HUES64 (cell line): ENCODE data around the gene DNMT3L.
A peak's percentile ranks its signal among the peaks of the same experiment; 100 is the strongest.

Experiments used
- H3K27ac ChIP-seq: 2 replicates; pipeline ENCODE4 v1.7.0; 2013; ENCODE audit warnings: low read depth, low read length, inconsistent platforms
- H3K27me3 ChIP-seq: 2 replicates; pipeline ENCODE4 v1.6.1; 2013; ENCODE audit warnings: mild to moderate bottlenecking, low read length; ENCODE audit not compliant: insufficient read depth
- H3K36me3 ChIP-seq: 2 replicates; pipeline ENCODE4 v1.6.1; 2013; ENCODE audit warnings: mild to moderate bottlenecking, low read length; ENCODE audit not compliant: insufficient read depth
- H3K4me1 ChIP-seq: 2 replicates; pipeline ENCODE4 v1.6.1; 2013; ENCODE audit warnings: mild to moderate bottlenecking, low read length, moderate library complexity; ENCODE audit not compliant: insufficient read depth
- H3K4me3 ChIP-seq: 2 replicates; pipeline ENCODE4 v1.5.1; 2013; ENCODE audit warnings: mild to moderate bottlenecking, low read length, moderate library complexity
- H3K9ac ChIP-seq: 2 replicates; pipeline ENCODE4 v1.6.1; 2013; ENCODE audit warnings: mild to moderate bottlenecking, low read depth, low read length
- H3K9me3 ChIP-seq: 2 replicates; pipeline ENCODE4 v1.6.1; 2013; ENCODE audit warnings: low read depth, low read length; ENCODE audit not compliant: insufficient read depth
- WGBS: fragments of 150-250, 120-280 bp; methylation state at CpG from one replicate; pipeline ENCODE4 v1.1.7; 2013; ENCODE audit warnings: missing lambda C conversion rate; 5-methylcytosine and 5-hydroxymethylcytosine counted together

Gene DNMT3L

GRCh38 chr21:44269090-44269489 lies 7.4 kb upstream of the DNMT3L start:
- 79% methylated on average over 7 of the region's 8 CpGs for WGBS
- Histone ChIP-seq H3K9ac (no peak overlapping the region), H3K4me1 (no peaks in the 10 kb centered on the region), H3K27ac (no peak overlapping the region), H3K4me3 (no peak overlapping the region), H3K27me3 (no peaks in the 10 kb centered on the region), H3K36me3 (no peaks in the 10 kb centered on the region), H3K9me3 (no peaks in the 10 kb centered on the region)

DNA sequence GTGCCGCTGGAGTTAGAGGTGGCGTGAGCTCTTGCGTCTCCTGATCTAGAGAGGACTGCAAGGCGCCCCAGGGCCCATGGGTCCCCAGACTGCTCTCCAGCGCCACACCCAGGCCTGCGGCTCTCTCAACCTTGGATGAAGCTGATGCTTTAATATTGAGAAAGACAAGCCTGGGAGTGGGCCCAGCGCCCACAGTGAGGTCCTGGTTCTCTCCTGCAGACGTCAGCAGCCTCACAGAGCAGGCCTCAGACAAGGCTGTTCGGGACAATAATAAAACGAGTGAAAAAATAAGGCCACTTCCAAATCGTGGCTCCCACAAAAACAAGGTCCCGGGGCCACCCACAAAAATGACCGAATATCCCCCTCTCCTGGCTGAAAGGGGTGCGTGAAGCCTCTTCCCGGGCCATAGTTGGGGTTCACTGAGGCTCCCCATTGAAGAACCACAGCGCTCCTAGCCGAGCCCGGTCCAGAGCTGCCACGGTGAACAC lies 6.0 kb upstream of the DNMT3L start:
- Histone ChIP-seq H3K36me3 (no peaks in the 10 kb centered on the region), H3K4me1 (peaks cover 9% of the 10 kb centered on the region; the same call in 1 of the 2 replicates), H3K27ac (no peak overlapping the region), H3K9me3 (no peaks in the 10 kb centered on the region), H3K27me3 (no peaks in the 10 kb centered on the region), H3K9ac (no peak overlapping the region), H3K4me3 (no peak overlapping the region)
- WGBS, result 91% methylated on average over 19 of the region's 19 CpGs

DNA sequence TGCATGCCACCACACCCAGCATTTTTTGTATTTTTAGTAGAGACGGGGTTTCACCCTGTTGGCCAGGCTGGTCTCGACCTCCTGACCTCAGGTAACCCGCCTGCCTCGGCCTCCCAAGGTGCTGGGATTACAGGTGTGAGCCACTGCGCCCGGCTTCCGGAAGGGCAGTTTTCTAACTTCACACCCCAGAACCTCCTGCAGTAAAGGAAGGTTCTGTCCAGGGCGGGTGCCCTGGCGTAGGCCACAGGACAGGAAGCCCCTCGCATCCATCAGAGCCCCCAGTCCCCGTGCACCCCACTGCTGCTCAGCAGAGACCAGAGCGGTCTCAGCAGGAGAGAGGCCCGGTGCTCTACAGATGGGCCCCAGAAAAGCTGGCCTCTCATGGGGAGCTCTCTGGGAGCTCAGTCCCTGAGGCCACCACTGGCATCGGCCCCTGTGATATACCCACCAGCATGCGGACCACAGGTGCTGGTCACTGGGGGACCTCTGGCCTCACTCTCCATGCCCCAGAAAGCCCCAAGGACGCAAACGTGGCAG lies 4.1 kb upstream of the DNMT3L start:
- WGBS, result 90% methylated on average over 17 of the region's 17 CpGs
- peaks cover 9% of the 10 kb centered on the region; the same call in 1 of the 2 replicates for H3K4me1 ChIP-seq
- no peaks in the 10 kb centered on the region for H3K27me3 ChIP-seq
- H3K9ac ChIP-seq, result no peak overlapping the region
- no peak overlapping the region for H3K4me3 ChIP-seq
- H3K9me3 ChIP-seq, result no peaks in the 10 kb centered on the region
- no peak overlapping the region for H3K27ac ChIP-seq
- no peaks in the 10 kb centered on the region for H3K36me3 ChIP-seq

DNA sequence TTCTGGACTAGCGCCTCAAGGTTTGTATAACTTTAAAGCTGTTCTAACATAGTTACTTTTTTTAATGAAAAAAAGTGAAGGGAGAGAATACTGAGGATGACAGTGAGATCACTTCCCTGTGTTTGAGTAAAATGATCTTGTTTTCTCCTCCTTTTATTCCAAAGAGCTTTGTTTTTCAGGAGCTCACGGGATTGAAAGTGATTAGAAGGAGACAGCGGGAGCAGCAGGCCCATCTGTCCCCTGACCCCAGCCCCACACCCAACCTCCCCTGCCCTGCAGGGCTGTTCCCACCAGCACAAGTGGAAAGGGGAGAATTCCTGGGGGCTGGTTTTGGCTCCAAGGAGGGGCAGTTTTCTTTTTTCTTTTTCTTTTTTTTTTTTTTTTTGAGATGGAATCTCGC lies 2.1 kb upstream of the DNMT3L start:
- H3K4me1 ChIP-seq, result peaks cover 9% of the 10 kb centered on the region; the same call in 1 of the 2 replicates
- 73% methylated on average over 2 of the region's 4 CpGs for WGBS
- H3K27ac ChIP-seq, result peak overlapping the region; percentile 49; the same call in 1 of the 2 replicates
- no peaks in the 10 kb centered on the region for H3K9me3 ChIP-seq
- no peak overlapping the region for H3K9ac ChIP-seq
- no peaks in the 10 kb centered on the region for H3K27me3 ChIP-seq
- H3K36me3 ChIP-seq, result no peaks in the 10 kb centered on the region
- H3K4me3 ChIP-seq, result no peak overlapping the region

DNA sequence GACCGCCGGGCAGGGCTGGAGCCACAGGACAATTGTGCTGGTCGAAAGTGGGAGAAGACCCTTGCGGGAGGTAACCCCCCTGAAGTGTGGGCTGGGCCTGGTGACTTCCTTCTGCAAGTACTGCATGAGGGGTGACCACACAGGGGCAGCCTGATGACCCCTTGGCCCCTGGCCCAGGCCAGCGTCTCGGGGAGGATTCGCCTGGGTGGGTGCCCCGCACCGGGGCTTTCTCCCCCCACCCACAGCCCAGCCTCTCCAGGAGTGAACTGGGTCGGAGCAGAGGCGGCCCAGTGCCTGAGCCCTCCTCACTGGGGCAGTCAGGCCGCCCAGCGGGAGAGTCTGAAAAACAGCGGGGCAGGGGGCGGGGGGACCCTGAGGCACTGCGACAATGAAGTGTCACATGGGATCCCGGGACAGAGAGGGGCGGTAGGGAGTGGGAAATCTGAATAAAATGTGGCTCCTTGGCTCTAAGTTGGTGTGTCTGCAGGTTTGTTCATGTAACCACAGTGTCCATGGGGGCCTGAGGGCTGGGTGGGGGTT lies 1.6 kb upstream of the DNMT3L start:
- Histone ChIP-seq H3K27ac (no peak overlapping the region), H3K9ac (no peak overlapping the region), H3K4me3 (no peak overlapping the region), H3K36me3 (no peaks in the 10 kb centered on the region), H3K4me1 (peaks cover 9% of the 10 kb centered on the region; the same call in 1 of the 2 replicates), H3K9me3 (no peaks in the 10 kb centered on the region), H3K27me3 (no peaks in the 10 kb centered on the region)
- 18% methylated on average over 18 of the region's 18 CpGs for WGBS

DNA sequence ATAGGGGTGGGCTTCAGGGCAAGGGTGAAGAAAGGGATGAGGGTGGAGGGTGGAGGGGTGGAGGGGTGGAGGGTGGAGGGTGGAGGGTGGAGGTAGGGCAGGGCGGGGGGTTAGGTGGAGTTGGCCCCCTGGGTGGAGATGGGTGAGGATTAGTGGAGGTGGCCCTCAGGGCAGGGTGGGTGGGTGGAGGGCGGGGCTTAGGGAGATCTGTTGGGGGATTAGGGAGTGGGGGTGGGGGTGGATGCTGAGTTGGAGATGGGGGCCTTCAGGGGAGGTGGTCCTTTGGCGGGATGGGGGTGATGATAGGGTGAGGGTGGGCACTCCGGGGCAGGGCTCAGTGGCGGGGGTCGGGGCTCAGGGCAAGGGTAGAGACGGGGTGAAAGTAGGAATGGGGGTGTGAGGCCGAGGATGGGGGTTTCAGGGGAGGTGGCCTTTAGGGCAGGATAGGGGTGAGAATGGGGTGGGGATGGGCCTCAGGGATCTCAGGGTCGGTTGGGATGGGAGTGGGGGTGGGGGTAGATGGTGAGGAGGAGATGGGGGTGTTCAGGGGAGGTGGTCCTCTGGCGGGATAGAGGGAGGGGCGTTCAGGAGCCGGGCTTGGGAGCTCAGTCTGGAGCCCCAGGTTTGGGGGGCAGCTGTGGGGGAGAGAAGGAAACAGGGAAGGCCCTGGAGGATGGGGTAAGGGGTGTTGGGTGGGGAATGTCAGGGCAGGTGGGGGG lies 800 bp upstream of the DNMT3L start:
- WGBS, result 84% methylated on average over 12 of the region's 12 CpGs
- Histone ChIP-seq H3K27me3 (no peaks in the 10 kb centered on the region), H3K36me3 (no peaks in the 10 kb centered on the region), H3K9ac (no peak overlapping the region), H3K4me1 (peaks cover 9% of the 10 kb centered on the region; the same call in 1 of the 2 replicates), H3K27ac (no peak overlapping the region), H3K9me3 (no peaks in the 10 kb centered on the region), H3K4me3 (no peak overlapping the region)

DNA sequence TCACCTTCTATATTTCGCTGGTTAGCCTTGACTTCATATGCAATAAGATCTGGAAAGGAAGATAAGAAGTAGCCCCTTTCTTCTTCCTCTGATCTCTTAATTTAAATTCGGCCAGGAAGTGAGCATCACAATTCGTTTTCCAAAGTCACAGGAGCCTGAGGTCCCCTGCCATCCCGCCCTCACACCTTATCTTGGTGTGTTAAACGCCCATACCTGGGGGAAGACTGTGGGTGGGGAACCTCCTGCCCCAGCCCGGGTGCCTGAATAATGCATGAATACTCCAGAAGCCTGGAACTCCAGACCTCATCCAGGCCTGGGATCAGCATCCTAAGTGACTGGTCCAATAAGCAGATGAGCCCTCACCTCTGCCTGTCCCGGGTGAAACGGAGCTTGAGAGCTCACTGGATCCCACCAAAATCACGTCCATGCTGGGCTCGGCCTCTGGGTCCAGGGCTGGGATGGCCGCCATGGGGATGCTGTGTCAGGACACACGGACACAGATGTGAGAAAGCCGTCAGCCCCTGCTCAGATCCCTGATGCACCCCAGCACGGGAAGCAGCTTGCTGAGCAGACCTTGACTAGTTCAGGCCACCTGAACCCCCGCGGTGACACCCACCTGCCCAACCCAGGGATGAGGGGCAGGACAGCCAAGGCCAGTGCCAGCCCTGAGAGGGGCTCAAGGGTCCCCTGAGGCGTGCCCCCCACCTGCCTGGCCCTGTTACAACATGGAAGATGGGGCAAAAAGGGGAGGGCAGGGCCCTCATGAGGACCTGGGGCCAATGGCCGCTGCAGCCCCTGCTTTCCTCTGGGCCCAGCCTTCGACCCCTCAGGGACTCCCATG lies 686 bp downstream of the DNMT3L start:
- Histone ChIP-seq H3K36me3 (no peaks in the 10 kb centered on the region), H3K4me3 (no peak overlapping the region), H3K27me3 (no peaks in the 10 kb centered on the region), H3K9ac (no peak overlapping the region), H3K4me1 (peaks cover 9% of the 10 kb centered on the region; the same call in 1 of the 2 replicates), H3K27ac (no peak overlapping the region), H3K9me3 (no peaks in the 10 kb centered on the region)
- WGBS, result 87% methylated on average over 19 of the region's 19 CpGs

- Histone ChIP-seq H3K9me3 (no peaks in the 10 kb centered on the region), H3K27ac (no peak overlapping the region), H3K4me1 (peaks cover 9% of the 10 kb centered on the region; the same call in 1 of the 2 replicates), H3K36me3 (no peaks in the 10 kb centered on the region), H3K4me3 (no peak overlapping the region), H3K9ac (no peak overlapping the region), H3K27me3 (no peaks in the 10 kb centered on the region)
- 69% methylated on average over 4 of the region's 4 CpGs for WGBS
Measured at GRCh38 chr21:44260066-44260465, 1.6 kb downstream of the DNMT3L start.

- no peaks in the 10 kb centered on the region for H3K9me3 ChIP-seq
- H3K4me3 ChIP-seq, result no peak overlapping the region
- H3K4me1 ChIP-seq, result peaks cover 9% of the 10 kb centered on the region; the same call in 1 of the 2 replicates
- no peak overlapping the region for H3K27ac ChIP-seq
- 94% methylated on average over 22 of the region's 22 CpGs for WGBS
- H3K9ac ChIP-seq, result no peak overlapping the region
- H3K27me3 ChIP-seq, result no peaks in the 10 kb centered on the region
- no peaks in the 10 kb centered on the region for H3K36me3 ChIP-seq
Measured at GRCh38 chr21:44259082-44259705, 2.5 kb downstream of the DNMT3L start.

- Histone ChIP-seq H3K27ac (no peak overlapping the region), H3K9ac (no peak overlapping the region), H3K36me3 (no peaks in the 10 kb centered on the region), H3K4me3 (no peak overlapping the region), H3K9me3 (no peaks in the 10 kb centered on the region), H3K27me3 (no peaks in the 10 kb centered on the region), H3K4me1 (peaks cover 2% of the 10 kb centered on the region; the same call in 1 of the 2 replicates)
- WGBS, result 93% methylated on average over 34 of the region's 34 CpGs
Measured at GRCh38 chr21:44258056-44258725, 3.5 kb downstream of the DNMT3L start.
